HPDE6-E6E7 (cell line): ENCODE results near the gene ANKRD6.

Experiments
- DNase-seq: peaks from one replicate; pipeline ENCODE4 v3.0.0; 2011; ENCODE audit warnings: missing footprints; ENCODE audit errors: extremely low spot score

Gene ANKRD6

DNA sequence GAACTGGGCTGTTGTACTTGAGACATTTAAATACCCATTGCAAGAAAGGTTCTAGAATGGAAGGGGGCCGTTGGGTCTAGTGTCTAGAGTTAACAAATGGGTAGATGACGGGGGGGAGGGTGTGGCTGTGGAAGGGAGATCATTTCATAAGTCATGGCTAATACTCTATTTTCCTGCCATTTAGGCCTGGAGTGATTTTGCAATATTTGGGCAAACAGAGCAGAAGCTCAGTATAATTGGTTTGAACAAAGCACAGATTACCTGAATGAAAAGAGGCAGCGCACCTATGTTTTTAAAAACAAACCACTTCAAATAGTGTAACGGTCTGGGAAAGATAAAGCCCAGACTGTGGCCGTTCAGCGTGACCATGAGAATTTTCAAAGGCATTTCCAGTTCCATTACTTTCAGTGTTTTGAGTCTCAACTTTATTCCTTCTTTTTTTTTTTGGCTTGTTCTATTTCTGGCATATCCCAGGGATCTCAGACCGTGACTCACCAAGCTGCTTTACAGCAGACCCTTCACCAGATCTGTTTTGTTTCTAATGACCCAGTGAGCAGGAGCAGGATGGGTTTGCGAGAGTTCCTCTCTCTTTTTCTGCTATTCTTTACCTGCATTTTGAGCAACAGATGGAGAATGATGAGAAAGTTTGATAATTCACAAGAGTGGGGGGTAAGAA lies 131.9 kb downstream of the ANKRD6 start:
- DNase-seq: no peak

- no peak for DNase-seq
Observed at GRCh38 chr6:89566008-89566800, 133.3 kb downstream of the ANKRD6 start.

- no peak for DNase-seq
Observed at GRCh38 chr6:89566930-89567629, 134.1 kb downstream of the ANKRD6 start.

- no peak for DNase-seq
Observed at GRCh38 chr6:89567630-89568390, 134.9 kb downstream of the ANKRD6 start.

- no peak for DNase-seq
Observed at GRCh38 chr6:89574910-89575561, 142.1 kb downstream of the ANKRD6 start.

DNA sequence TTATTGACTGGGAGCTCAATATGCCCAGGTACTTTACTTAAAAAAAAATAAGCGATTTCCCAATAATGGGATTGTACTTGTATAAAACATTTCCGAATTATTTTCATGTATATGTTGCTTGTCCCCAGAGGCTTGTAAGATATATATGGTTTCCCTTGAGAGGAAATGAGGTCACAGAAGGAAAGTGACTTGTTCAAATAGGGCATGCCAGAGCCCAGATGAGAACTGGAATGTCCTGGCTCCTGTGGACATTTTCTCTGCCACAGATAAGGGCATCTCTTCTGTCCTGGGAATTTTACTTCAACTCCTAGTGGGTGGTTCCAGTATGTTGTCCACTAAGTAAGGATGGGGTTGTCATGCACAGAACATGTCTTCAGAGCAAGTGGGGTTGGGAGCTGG lies 142.6 kb downstream of the ANKRD6 start:
- no peak for DNase-seq

GRCh38 chr6:89580997-89581666 lies 148.2 kb downstream of the ANKRD6 start:
- DNase-seq: no peak

- DNase-seq: no peak
Observed at GRCh38 chr6:89581689-89582088, 148.7 kb downstream of the ANKRD6 start.

DNA sequence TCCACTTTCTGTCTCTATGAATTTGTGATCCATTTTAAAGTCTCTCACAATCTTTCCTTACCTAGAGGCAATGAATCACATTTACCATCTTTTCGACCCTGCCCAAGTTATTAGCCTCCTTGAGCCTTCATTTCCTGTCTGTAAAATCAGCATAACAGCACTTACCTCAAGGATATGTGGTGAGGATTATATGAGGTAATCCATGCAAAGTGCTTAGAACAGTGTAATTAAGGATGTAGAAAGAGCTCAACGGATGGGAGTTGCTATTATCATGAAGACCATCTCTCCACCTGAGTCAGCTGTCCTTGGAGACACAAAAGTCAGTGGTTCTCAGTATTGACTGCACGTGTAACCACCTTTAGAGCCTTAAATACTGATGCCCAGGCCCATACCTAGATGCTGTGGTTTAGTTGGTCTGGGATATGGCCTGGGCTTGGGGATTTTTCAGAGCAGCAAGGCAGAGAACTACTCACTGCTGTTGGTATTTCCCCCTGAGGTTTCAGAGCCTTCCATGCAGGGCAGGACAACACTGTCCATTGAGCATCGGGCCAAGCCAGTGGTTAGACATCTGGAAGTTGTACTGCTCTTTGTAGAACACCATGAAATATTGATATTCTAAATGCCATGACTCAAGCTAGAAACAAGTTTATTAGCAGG lies 149.8 kb downstream of the ANKRD6 start:
- no peak for DNase-seq

GRCh38 chr6:89583559-89583958 lies 150.6 kb downstream of the ANKRD6 start:
- DNase-seq: no peak

GRCh38 chr6:89584539-89584938 lies 151.6 kb downstream of the ANKRD6 start:
- DNase-seq: no peak

DNA sequence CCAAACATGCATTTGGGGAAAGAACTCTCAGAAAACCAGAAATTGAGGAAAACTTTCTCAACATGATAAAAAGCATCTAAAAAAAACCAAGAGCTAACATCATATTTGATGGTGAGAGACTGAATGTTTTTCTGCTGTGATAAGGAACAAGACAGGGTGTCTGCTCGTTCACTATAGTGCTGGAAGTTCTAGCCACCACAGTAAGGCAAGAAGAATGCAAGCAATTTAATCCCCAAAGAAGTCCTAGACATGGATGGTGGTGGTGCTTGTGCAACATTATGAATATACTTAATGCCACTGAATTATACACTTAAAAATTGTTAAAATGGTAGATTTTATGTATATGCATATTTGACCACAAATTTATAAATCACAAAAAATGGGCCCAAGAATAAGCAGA lies 152.2 kb downstream of the ANKRD6 start:
- DNase-seq: no peak

DNA sequence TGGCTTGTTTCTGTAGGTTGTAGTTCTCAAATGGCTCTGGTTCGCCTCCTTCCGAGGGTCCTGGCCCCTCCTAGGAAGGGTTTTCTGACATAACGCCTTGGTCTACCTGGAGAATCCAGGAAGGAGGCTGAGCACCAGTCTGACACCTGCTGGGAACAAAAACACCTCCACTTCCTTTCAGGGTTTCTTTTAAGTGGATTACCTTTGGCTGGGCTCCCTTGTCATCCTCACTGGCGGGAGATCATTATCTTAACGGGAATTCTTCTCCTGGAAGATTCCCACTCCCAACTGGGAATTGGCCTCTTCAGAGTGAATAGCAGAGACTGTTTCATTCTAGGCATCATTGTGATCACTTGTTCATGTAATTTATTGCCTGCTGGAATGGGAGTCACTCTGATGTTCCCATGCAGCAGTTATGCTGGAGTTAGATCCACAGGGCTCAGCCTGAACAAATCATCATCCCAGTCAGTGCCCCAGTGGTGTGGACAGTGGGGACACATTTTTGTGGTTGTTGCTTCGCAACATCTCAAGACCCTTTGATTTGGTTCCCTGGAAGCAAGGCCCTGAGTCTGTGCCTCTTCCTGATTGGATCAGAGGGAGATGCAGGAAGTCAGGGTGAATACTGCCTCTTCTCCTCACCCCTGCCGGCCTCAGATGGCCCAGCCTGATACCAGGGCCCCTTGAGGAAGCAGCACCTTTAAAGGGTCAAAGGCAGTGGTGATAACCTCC lies 156.5 kb downstream of the ANKRD6 start:
- no peak for DNase-seq

GRCh38 chr6:89590133-89590532 lies 157.2 kb downstream of the ANKRD6 start:
- DNase-seq: no peak

DNA sequence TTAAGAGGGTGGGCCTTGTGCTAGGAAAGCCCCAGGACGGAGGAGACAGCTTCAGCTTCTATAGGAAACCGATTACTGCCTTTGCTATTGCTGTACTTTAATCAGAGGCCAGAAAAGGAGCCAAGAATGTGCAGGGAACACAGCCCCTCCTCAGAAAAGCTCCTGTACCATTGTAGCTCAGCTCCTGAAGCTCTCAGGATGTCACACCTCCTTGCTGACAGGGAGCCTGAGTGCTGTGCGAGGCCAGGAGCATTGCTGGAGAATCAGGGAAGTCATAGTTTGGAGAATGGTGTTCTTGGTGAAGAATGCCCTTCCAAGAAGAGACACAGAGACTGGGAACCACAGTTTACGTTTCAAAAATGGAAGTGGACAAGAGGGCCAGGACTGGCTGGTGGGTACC lies 158.8 kb downstream of the ANKRD6 start:
- no peak for DNase-seq

- DNase-seq: no peak
Observed at GRCh38 chr6:89596056-89596455, 163.1 kb downstream of the ANKRD6 start.

GRCh38 chr6:89596484-89596883 lies 163.5 kb downstream of the ANKRD6 start:
- DNase-seq: no peak

DNA sequence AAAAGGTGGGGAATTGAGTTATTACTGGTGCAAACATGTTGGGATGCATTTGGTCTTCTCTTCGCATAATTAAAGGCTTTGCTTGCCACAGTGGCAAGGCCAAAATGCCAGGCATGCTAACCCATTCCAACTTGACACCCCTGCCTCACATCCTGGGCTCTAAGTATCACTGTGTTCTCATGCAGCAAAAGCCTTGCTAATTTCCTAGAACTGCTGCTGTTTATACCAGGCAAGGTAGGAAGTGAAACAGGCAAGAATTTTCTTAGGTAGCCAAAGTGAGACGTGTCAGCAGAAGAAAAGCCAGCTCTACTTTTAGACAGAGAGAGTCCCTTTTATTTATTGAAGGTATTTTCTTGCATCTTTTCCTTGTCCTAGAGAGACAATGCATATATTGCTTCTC lies 164.4 kb downstream of the ANKRD6 start:
- no peak for DNase-seq

DNA sequence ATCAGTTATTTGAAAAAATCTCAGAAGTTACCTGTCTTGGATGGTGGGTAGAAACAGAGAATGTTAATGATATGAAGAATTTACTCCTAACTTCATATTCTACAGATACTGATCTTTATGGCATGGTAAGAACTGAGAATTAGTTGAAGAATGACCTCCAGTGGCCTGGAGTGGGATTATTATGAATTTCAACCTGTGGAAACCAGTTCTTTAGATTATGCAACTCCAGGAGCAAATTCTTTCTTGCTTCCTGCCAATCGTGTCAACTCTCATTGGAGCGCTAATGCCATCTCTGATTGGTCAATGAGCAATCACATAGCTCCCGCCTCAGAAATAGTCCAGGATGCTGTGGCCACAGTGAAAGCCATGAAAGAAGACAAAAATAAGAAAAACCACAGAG lies 165.0 kb downstream of the ANKRD6 start:
- DNase-seq: peak; percentile 82

- DNase-seq: no peak
Observed at GRCh38 chr6:89599727-89600126, 166.8 kb downstream of the ANKRD6 start.
